B cell (primary cell): ENCODE measurements around the gene GRM8. TPM values are rescaled to one million over a fixed set of nuclear protein-coding genes. Genes with fewer than 3 reads are reported as not detected.

ENCODE experiments used
- ATAC-seq: fragments of 200-7000 bp; cut with Tn5 transposase; one replicate; pipeline ENCODE4 v1.10.0; 2021; ENCODE audit warnings: low read depth, mild to moderate bottlenecking, moderate number of reproducible peaks, moderate library complexity
- CTCF ChIA-PET: fragments of 350-600 bp; sonication (Branson Sonifier 250); formaldehyde crosslinking; loops from one replicate; lab custom pipeline; 2021; ENCODE audit warnings: antibody characterized with exemption, inconsistent platforms; lab: Charles Lee
- POLR2A ChIA-PET: fragments of 350-600 bp; sonication (Branson Sonifier 250); formaldehyde crosslinking; loops from one replicate; lab custom pipeline; 2021; ENCODE audit warnings: antibody characterized with exemption; lab: Charles Lee
- DNase-seq: peaks from one replicate; pipeline ENCODE4 v3.0.0; 2013
- H2AFZ ChIP-seq: 2 replicates; pipeline ENCODE4 v1.6.1; 2012; ENCODE audit warnings: mild to moderate bottlenecking, low read depth, low read length; ENCODE audit not compliant: insufficient read depth, poor library complexity, severe bottlenecking
- H3K27ac ChIP-seq, 2 donors: 1 replicate in 1 of 2; 2 replicates in 1 of 2; pipeline ENCODE4 v1.5.1; 2012 to 2013; ENCODE audit warnings: low read length in 2 of 2, mild to moderate bottlenecking in 2 of 2, moderate library complexity in 1 of 2
- H3K27me3 ChIP-seq, 4 experiments: fragments of 200-600 bp in 1 of 4; sonication (generic) in 1 of 4; replicated peaks in 1 of 4; 1 replicate in 2 of 4; 2 replicates in 2 of 4; pipeline versions ENCODE4 v1.6.1 to v1.7.0; 2013 to 2016; ENCODE audit warnings: low read length in 3 of 4, mild to moderate bottlenecking in 2 of 4, mixed read lengths in 1 of 4, moderate library complexity in 1 of 4; ENCODE audit not compliant: insufficient read depth in 4 of 4, control insufficient read depth in 3 of 4; ENCODE audit errors: control extremely low read depth in 1 of 4
- H3K36me3 ChIP-seq, 2 experiments: replicated peaks in 1 of 2; 1 replicate in 1 of 2; 2 replicates in 1 of 2; pipeline versions ENCODE4 v1.6.1 to v1.7.1; 2013; ENCODE audit warnings: low read length in 1 of 2; ENCODE audit not compliant: insufficient read depth in 2 of 2, control insufficient read depth in 1 of 2; ENCODE audit errors: control extremely low read depth in 1 of 2, extremely low read depth in 1 of 2
- H3K4me1 ChIP-seq, 2 donors: fragments of 200-600 bp in 1 of 2; sonication (generic) in 1 of 2; 1 replicate in 1 of 2; 2 replicates in 1 of 2; pipeline versions ENCODE4 v1.5.1 to v1.6.1; 2013 to 2017; ENCODE audit warnings: low read length in 2 of 2; ENCODE audit not compliant: control insufficient read depth in 2 of 2, insufficient read depth in 2 of 2
- H3K4me2 ChIP-seq: replicated peaks from 2 replicates; pipeline ENCODE3; 2012; ENCODE audit warnings: mild to moderate bottlenecking, low read depth, low read length; ENCODE audit not compliant: poor library complexity, severe bottlenecking
- H3K4me3 ChIP-seq, 5 experiments: fragments of 200-600 bp in 1 of 5; sonication (generic) in 1 of 5; 1 replicate in 3 of 5; 2 replicates in 2 of 5; pipeline versions ENCODE4 v1.5.1 to v1.7.0; 2011 to 2016; ENCODE audit warnings: low read length in 4 of 5, mild to moderate bottlenecking in 4 of 5, low read depth in 2 of 5, control low read depth in 1 of 5, moderate library complexity in 1 of 5; ENCODE audit not compliant: insufficient read depth in 1 of 5; ENCODE audit errors: control extremely low read depth in 1 of 5, extremely low read depth in 1 of 5
- H3K79me2 ChIP-seq: fragments of 200-600 bp; sonication (generic); one replicate; pipeline ENCODE4 v1.6.0; 2016; ENCODE audit warnings: low read length; ENCODE audit not compliant: control insufficient read depth, insufficient read depth
- H3K9ac ChIP-seq: fragments of 200-600 bp; sonication (generic); 2 replicates; pipeline ENCODE4 v1.6.1; 2017; ENCODE audit warnings: mild to moderate bottlenecking, low read length, moderate library complexity
- H3K9me3 ChIP-seq, 3 donors: one replicate each; pipeline versions ENCODE4 v1.6.1 to v1.7.1; 2013; ENCODE audit warnings: low read length in 2 of 3; ENCODE audit not compliant: control insufficient read depth in 2 of 3, insufficient read depth in 1 of 3; ENCODE audit errors: control extremely low read depth in 1 of 3
- H4K20me1 ChIP-seq: 2 replicates; pipeline ENCODE4 v1.6.0; 2012; ENCODE audit warnings: mild to moderate bottlenecking, low read length; ENCODE audit not compliant: insufficient read depth, control insufficient read depth, poor library complexity, severe bottlenecking
- H3K27ac Mint-ChIP-seq: one replicate; pipeline ENCODE4 v1.8.0; 2021; ENCODE audit warnings: mixed read lengths
- H3K27me3 Mint-ChIP-seq: one replicate; pipeline ENCODE4 v1.8.0; 2021; ENCODE audit warnings: mixed read lengths
- H3K4me1 Mint-ChIP-seq: one replicate; pipeline ENCODE4 v1.8.0; 2021; ENCODE audit warnings: mixed read lengths
- H3K4me3 Mint-ChIP-seq: one replicate; pipeline ENCODE4 v1.8.0; 2021; ENCODE audit warnings: mixed read lengths
- H3K9me3 Mint-ChIP-seq: one replicate; pipeline ENCODE4 v1.8.0; 2022; ENCODE audit warnings: mixed read lengths; ENCODE audit not compliant: insufficient read depth
- EZH2 ChIP-seq: IDR thresholded peaks from 2 replicates; pipeline ENCODE4 v1.6.1; 2012; ENCODE audit warnings: borderline replicate concordance, low read depth, mild to moderate bottlenecking, moderate library complexity, low read length; ENCODE audit not compliant: insufficient read depth, poor library complexity, severe bottlenecking
- WGBS: methylation state at CpG from one replicate; pipeline ENCODE4 v1.1.5; 2013; ENCODE audit warnings: missing lambda C conversion rate; ENCODE audit not compliant: insufficient coverage; 5-methylcytosine and 5-hydroxymethylcytosine counted together
- intact Hi-C: fragments of 100-400 bp; cut with micrococcal nuclease; formaldehyde crosslinking; loops from one replicate; pipeline ENCODE4 v1.10.0; 2022
- polyA plus RNA-seq: library from polyadenylated mRNA; depleted of rRNA; stranded (reverse); fragments of >200 nt; gene quantifications from 2 replicates; pipeline ENCODE4 v1.2.3, GENCODE V29; 2012
- total RNA-seq, 2 donors: library from RNA; stranded (reverse); fragments of 120-200 nt in 1 of 2; gene quantifications; 1 replicate in 1 of 2; 2 replicates in 1 of 2; pipeline versions ENCODE4 v1.2.3 to v1.2.4, GENCODE V29; 2013 to 2022
- TF ChIP-seq, protein P1 (sequence below): fragments of 200-600 bp; IDR thresholded peaks from one replicate; pipeline ENCODE4 v1.8.0; 2022; ENCODE audit warnings: antibody characterized with exemption, mild to moderate bottlenecking

Gene GRM8
- total and polyA plus RNA-seq, 2 donors (not counting 1 experiment from before 2014, with no cell fraction given) = not detected

DNA sequence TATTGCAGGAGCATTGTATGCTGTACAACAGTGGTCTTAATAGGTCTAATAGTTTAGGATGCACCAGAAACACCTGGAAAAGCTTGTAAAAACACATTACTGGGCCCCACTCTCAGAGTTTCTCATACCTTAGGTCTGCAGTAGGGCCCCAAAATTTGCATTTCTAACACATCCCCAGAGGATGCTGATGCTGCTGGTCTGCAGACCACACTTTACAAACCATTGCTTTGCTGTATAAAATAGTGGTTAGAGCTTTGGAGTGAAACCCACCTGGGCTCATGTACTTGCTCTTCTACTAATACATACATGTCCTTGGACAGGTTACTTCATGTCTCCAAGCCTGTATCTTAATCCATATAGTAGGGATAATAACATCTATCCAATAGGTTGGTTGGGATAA lies 279.7 kb downstream of the GRM8 start:
- no peak for TF ChIP-seq EZH2
- TF ChIP-seq, protein P1, sequence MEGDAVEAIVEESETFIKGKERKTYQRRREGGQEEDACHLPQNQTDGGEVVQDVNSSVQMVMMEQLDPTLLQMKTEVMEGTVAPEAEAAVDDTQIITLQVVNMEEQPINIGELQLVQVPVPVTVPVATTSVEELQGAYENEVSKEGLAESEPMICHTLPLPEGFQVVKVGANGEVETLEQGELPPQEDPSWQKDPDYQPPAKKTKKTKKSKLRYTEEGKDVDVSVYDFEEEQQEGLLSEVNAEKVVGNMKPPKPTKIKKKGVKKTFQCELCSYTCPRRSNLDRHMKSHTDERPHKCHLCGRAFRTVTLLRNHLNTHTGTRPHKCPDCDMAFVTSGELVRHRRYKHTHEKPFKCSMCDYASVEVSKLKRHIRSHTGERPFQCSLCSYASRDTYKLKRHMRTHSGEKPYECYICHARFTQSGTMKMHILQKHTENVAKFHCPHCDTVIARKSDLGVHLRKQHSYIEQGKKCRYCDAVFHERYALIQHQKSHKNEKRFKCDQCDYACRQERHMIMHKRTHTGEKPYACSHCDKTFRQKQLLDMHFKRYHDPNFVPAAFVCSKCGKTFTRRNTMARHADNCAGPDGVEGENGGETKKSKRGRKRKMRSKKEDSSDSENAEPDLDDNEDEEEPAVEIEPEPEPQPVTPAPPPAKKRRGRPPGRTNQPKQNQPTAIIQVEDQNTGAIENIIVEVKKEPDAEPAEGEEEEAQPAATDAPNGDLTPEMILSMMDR = no peak
- no peaks in the 10 kb centered on the region for H3K27me3 ChIP-seq
- no peak overlapping the region for H3K4me3 ChIP-seq
- H4K20me1 ChIP-seq = no peaks in the 10 kb centered on the region
- no peak overlapping the region for H2AFZ ChIP-seq
- no peak overlapping the region for H3K9ac ChIP-seq
- Mint-ChIP-seq H3K4me1 (no peaks in the 10 kb centered on the region), H3K27ac (no peak overlapping the region), H3K9me3 (no peaks in the 10 kb centered on the region), H3K27me3 (no peaks in the 10 kb centered on the region), H3K4me3 (no peak overlapping the region)
- H3K4me1 ChIP-seq = no peaks in the 10 kb centered on the region
- H3K36me3 ChIP-seq = no peaks in the 10 kb centered on the region
- DNase-seq = no peak
- CTCF ChIA-PET = no interaction called here
- no peak overlapping the region for H3K4me2 ChIP-seq
- intact Hi-C loops = no loop called here
- POLR2A ChIA-PET = no interaction called here
- no peaks in the 10 kb centered on the region for H3K79me2 ChIP-seq
- no peak overlapping the region for H3K27ac ChIP-seq
- H3K9me3 ChIP-seq = no peaks in the 10 kb centered on the region
- no peak for ATAC-seq

DNA sequence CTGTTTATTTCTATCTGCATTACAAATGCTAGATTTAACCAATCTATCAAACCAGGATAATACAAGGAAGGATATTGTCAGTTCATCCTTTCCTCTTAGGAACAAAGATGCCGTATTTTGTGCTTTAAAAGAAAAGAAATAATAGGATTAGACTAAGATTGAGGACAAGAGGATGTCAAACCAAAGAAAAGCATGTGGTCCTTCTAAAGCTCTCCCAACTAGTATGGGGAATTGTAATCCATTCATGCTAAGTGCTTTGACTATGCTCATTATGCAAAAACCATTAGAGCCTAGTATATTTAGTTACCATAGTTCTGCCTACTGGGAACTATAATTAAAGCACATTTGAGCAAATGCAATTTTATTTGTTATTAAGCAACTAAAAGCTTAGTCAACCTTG lies 280.2 kb downstream of the GRM8 start:
- Mint-ChIP-seq H3K9me3 (no peaks in the 10 kb centered on the region), H3K4me1 (no peaks in the 10 kb centered on the region), H3K4me3 (no peak overlapping the region), H3K27me3 (no peaks in the 10 kb centered on the region), H3K27ac (no peak overlapping the region)
- H4K20me1 ChIP-seq = no peaks in the 10 kb centered on the region
- H3K27me3 ChIP-seq = no peaks in the 10 kb centered on the region
- intact Hi-C loops = no loop called here
- H3K79me2 ChIP-seq = no peaks in the 10 kb centered on the region
- H2AFZ ChIP-seq = no peak overlapping the region
- H3K9ac ChIP-seq = no peak overlapping the region
- no peak for TF ChIP-seq EZH2
- TF ChIP-seq, protein P1 = no peak
- no peaks in the 10 kb centered on the region for H3K36me3 ChIP-seq
- ChIA-PET POLR2A (no interaction called here), CTCF (no interaction called here)
- no peaks in the 10 kb centered on the region for H3K4me1 ChIP-seq
- H3K4me2 ChIP-seq = no peak overlapping the region
- no peak overlapping the region for H3K4me3 ChIP-seq
- H3K9me3 ChIP-seq = no peaks in the 10 kb centered on the region
- WGBS = no CpG with 5 or more reads among the region's 1 CpG
- H3K27ac ChIP-seq = no peak overlapping the region
- DNase-seq (no peak), ATAC-seq (no peak)
